Naive B cell (primary cell): ENCODE data around the gene OTUD1. TPM values are rescaled to one million over a fixed set of nuclear protein-coding genes. Genes with fewer than 3 reads are reported as not detected.

Source experiments
- ATAC-seq, 2 donors: fragments of 150-1000 bp; cut with Tn5 transposase; 2 replicates each; pipeline ENCODE4 v1.10.0; 2021; ENCODE audit warnings: low read depth in 2 of 2, mild to moderate bottlenecking in 2 of 2, moderate library complexity in 2 of 2
- DNase-seq: peaks from one replicate; pipeline ENCODE4 v3.0.0; 2022
- H3K27ac Mint-ChIP-seq, 6 donors: one replicate each; pipeline ENCODE4 v1.8.0; 2020 to 2022; ENCODE audit warnings: mild to moderate bottlenecking in 6 of 6, mixed read lengths in 6 of 6, moderate library complexity in 5 of 6, inconsistent platforms in 2 of 6
- H3K27me3 Mint-ChIP-seq, 3 donors: one replicate each; pipeline ENCODE4 v1.8.0; 2021 to 2022; ENCODE audit warnings: mixed read lengths in 3 of 3, mild to moderate bottlenecking in 1 of 3
- H3K36me3 Mint-ChIP-seq, 2 donors: one replicate each; pipeline ENCODE4 v1.8.0; 2020 to 2022; ENCODE audit warnings: mixed read lengths in 2 of 2, inconsistent platforms in 1 of 2, mild to moderate bottlenecking in 1 of 2
- H3K4me1 Mint-ChIP-seq, 3 donors: one replicate each; pipeline ENCODE4 v1.8.0; 2020 to 2022; ENCODE audit warnings: mixed read lengths in 3 of 3, inconsistent platforms in 1 of 3, mild to moderate bottlenecking in 1 of 3, moderate library complexity in 1 of 3
- H3K4me3 Mint-ChIP-seq, 8 donors: one replicate each; pipeline ENCODE4 v1.8.0; 2020 to 2022; ENCODE audit warnings: mild to moderate bottlenecking in 8 of 8, mixed read lengths in 8 of 8, moderate library complexity in 8 of 8, inconsistent platforms in 2 of 8
- H3K9me3 Mint-ChIP-seq, 7 donors: one replicate each; pipeline ENCODE4 v1.8.0; 2020 to 2022; ENCODE audit warnings: mixed read lengths in 7 of 7, mild to moderate bottlenecking in 5 of 7, inconsistent platforms in 2 of 7, moderate library complexity in 1 of 7
- polyA plus RNA-seq, 6 donors: library from polyadenylated mRNA; unstranded; fragments of 300-500 nt; fragmentation: Illumina TruSeq; gene quantifications; one replicate each; pipeline ENCODE4 v1.2.3, GENCODE V29; 2021; ENCODE audit warnings: low read depth in 6 of 6

Gene OTUD1
- polyA plus RNA-seq, 6 donors from 2014 or later = 31.7 to 82.8 (median 59.0) TPM

GRCh38 chr10:23408330-23408976, 30.4 kb upstream of the OTUD1 start:
- peaks cover 0 to 4% (median 0%) of the 10 kb centered on the region in 3 donors for H3K27me3 Mint-ChIP-seq
- no peak overlapping the region for H3K4me3 Mint-ChIP-seq
- no peak for ATAC-seq
- H3K36me3 Mint-ChIP-seq = no peaks in the 10 kb centered on the region
- no peak for DNase-seq
- no peak overlapping the region for H3K27ac Mint-ChIP-seq
- H3K4me1 Mint-ChIP-seq = peaks cover 4 to 12% (median 6%) of the 10 kb centered on the region in 3 donors
- H3K9me3 Mint-ChIP-seq = no peaks in the 10 kb centered on the region

GRCh38 chr10:23412223-23412622, 26.7 kb upstream of the OTUD1 start:
- DNase-seq (no peak), ATAC-seq (no peak)
- H3K4me1 Mint-ChIP-seq = peaks cover 13 to 28% (median 19%) of the 10 kb centered on the region in 3 donors
- H3K27ac Mint-ChIP-seq = peak overlapping the region in 2 of 6 donors; percentile 39 to 89
- H3K4me3 Mint-ChIP-seq = no peak overlapping the region
- H3K9me3 Mint-ChIP-seq = no peaks in the 10 kb centered on the region
- H3K27me3 Mint-ChIP-seq = peaks cover 0 to 4% (median 0%) of the 10 kb centered on the region in 3 donors
- H3K36me3 Mint-ChIP-seq = no peaks in the 10 kb centered on the region

- H3K36me3 Mint-ChIP-seq = no peaks in the 10 kb centered on the region
- H3K9me3 Mint-ChIP-seq = no peaks in the 10 kb centered on the region
- H3K27me3 Mint-ChIP-seq = peaks cover 0 to 4% (median 0%) of the 10 kb centered on the region in 3 donors
- H3K27ac Mint-ChIP-seq = peak overlapping the region in 5 of 6 donors; percentile 1 to 90 (median 38)
- H3K4me1 Mint-ChIP-seq = peaks cover 13 to 28% (median 19%) of the 10 kb centered on the region in 3 donors
- ATAC-seq (peak; percentile 90 to 92), DNase-seq (peak; percentile 37)
- H3K4me3 Mint-ChIP-seq = peak overlapping the region in 2 of 8 donors; percentile 14 to 74
These were observed 25.2 kb upstream of the OTUD1 start for GRCh38 chr10:23413629-23414089.

GRCh38 chr10:23414658-23415057, 24.2 kb upstream of the OTUD1 start:
- Mint-ChIP-seq H3K9me3 (no peaks in the 10 kb centered on the region), H3K4me3 (peak overlapping the region in 2 of 8 donors; percentile 38 to 66), H3K4me1 (peaks cover 13 to 28% (median 19%) of the 10 kb centered on the region in 3 donors), H3K27ac (peak overlapping the region in 2 of 6 donors; percentile 1 to 26), H3K36me3 (no peaks in the 10 kb centered on the region), H3K27me3 (peaks cover 0 to 4% (median 0%) of the 10 kb centered on the region in 3 donors)
- ATAC-seq (no peak), DNase-seq (no peak)

GRCh38 chr10:23417254-23417653, 21.6 kb upstream of the OTUD1 start:
- H3K36me3 Mint-ChIP-seq = no peaks in the 10 kb centered on the region
- no peak overlapping the region for H3K27ac Mint-ChIP-seq
- H3K4me3 Mint-ChIP-seq = no peak overlapping the region
- ATAC-seq (no peak), DNase-seq (no peak)
- no peaks in the 10 kb centered on the region for H3K9me3 Mint-ChIP-seq
- H3K4me1 Mint-ChIP-seq = peaks cover 13 to 27% (median 19%) of the 10 kb centered on the region in 3 donors
- H3K27me3 Mint-ChIP-seq = peaks cover 0 to 10% (median 0%) of the 10 kb centered on the region in 3 donors

GRCh38 chr10:23418051-23418681, 20.7 kb upstream of the OTUD1 start:
- Mint-ChIP-seq H3K36me3 (peaks cover 0 to 8% of the 10 kb centered on the region in 2 donors), H3K4me3 (no peak overlapping the region), H3K27ac (no peak overlapping the region), H3K27me3 (peaks cover 0 to 10% (median 8%) of the 10 kb centered on the region in 3 donors), H3K9me3 (no peaks in the 10 kb centered on the region), H3K4me1 (peaks cover 9 to 18% (median 14%) of the 10 kb centered on the region in 3 donors)
- ATAC-seq (no peak), DNase-seq (no peak)

GRCh38 chr10:23419201-23419600, 19.7 kb upstream of the OTUD1 start:
- H3K4me3 Mint-ChIP-seq = no peak overlapping the region
- H3K4me1 Mint-ChIP-seq = peaks cover 5 to 8% (median 6%) of the 10 kb centered on the region in 3 donors
- no peak for ATAC-seq
- peaks cover 0 to 10% (median 9%) of the 10 kb centered on the region in 3 donors for H3K27me3 Mint-ChIP-seq
- H3K36me3 Mint-ChIP-seq = peaks cover 0 to 8% of the 10 kb centered on the region in 2 donors
- DNase-seq = no peak
- no peak overlapping the region for H3K27ac Mint-ChIP-seq
- H3K9me3 Mint-ChIP-seq = no peaks in the 10 kb centered on the region

GRCh38 chr10:23419655-23420329, 19.1 kb upstream of the OTUD1 start:
- ATAC-seq (no peak), DNase-seq (no peak)
- Mint-ChIP-seq H3K27me3 (peaks cover under 1 to 12% (median 10%) of the 10 kb centered on the region in 3 donors), H3K4me1 (peaks cover 0 to 2% (median under 1%) of the 10 kb centered on the region in 3 donors), H3K9me3 (peaks cover 0 to 1% (median 0%) of the 10 kb centered on the region in 7 donors), H3K36me3 (peaks cover 0 to 8% of the 10 kb centered on the region in 2 donors), H3K27ac (no peak overlapping the region), H3K4me3 (no peak overlapping the region)

- no peak overlapping the region for H3K27ac Mint-ChIP-seq
- ATAC-seq (no peak), DNase-seq (no peak)
- H3K27me3 Mint-ChIP-seq = peaks cover 5 to 18% (median 10%) of the 10 kb centered on the region in 3 donors
- no peak overlapping the region for H3K4me3 Mint-ChIP-seq
- H3K4me1 Mint-ChIP-seq = no peaks in the 10 kb centered on the region
- peaks cover 0 to 8% of the 10 kb centered on the region in 2 donors for H3K36me3 Mint-ChIP-seq
- peaks cover 0 to 10% (median 0%) of the 10 kb centered on the region in 7 donors for H3K9me3 Mint-ChIP-seq
These were observed 17.5 kb upstream of the OTUD1 start for GRCh38 chr10:23421397-23421796.

- ATAC-seq = no peak
- peaks cover 0 to 10% (median 0%) of the 10 kb centered on the region in 7 donors for H3K9me3 Mint-ChIP-seq
- H3K36me3 Mint-ChIP-seq = peaks cover 0 to 8% of the 10 kb centered on the region in 2 donors
- no peaks in the 10 kb centered on the region for H3K4me1 Mint-ChIP-seq
- no peak for DNase-seq
- peaks cover 9 to 23% (median 15%) of the 10 kb centered on the region in 3 donors for H3K27me3 Mint-ChIP-seq
- no peak overlapping the region for H3K4me3 Mint-ChIP-seq
- no peak overlapping the region for H3K27ac Mint-ChIP-seq
These were observed 16.9 kb upstream of the OTUD1 start for GRCh38 chr10:23422003-23422411.

- ATAC-seq = no peak
These were observed 6.7 kb upstream of the OTUD1 start for GRCh38 chr10:23432166-23432565.

GRCh38 chr10:23432639-23433038, 6.2 kb upstream of the OTUD1 start:
- Mint-ChIP-seq H3K27ac (peak overlapping the region in 1 of 6 donors; percentile 58), H3K36me3 (no peaks in the 10 kb centered on the region), H3K4me3 (no peak overlapping the region), H3K9me3 (peaks cover 0 to 4% (median 0%) of the 10 kb centered on the region in 7 donors), H3K27me3 (peaks cover 0 to 8% (median 6%) of the 10 kb centered on the region in 3 donors), H3K4me1 (peaks cover 7 to 29% (median 13%) of the 10 kb centered on the region in 3 donors)
- no peak for DNase-seq
- ATAC-seq = no peak

More at GRCh38 chr10:23432166-23432565, 6.7 kb upstream of the OTUD1 start:
- peaks cover 0 to 4% (median 0%) of the 10 kb centered on the region in 7 donors for H3K9me3 Mint-ChIP-seq
- H3K27ac Mint-ChIP-seq = peak overlapping the region in 1 of 6 donors; percentile 63
- H3K27me3 Mint-ChIP-seq = peaks cover under 1 to 10% (median 7%) of the 10 kb centered on the region in 3 donors
- DNase-seq = no peak
- H3K4me3 Mint-ChIP-seq = peak overlapping the region in 1 of 8 donors; percentile 21
- H3K36me3 Mint-ChIP-seq = no peaks in the 10 kb centered on the region
- H3K4me1 Mint-ChIP-seq = peaks cover 7 to 26% (median 13%) of the 10 kb centered on the region in 3 donors

- no peaks in the 10 kb centered on the region for H3K27me3 Mint-ChIP-seq
- H3K9me3 Mint-ChIP-seq = peaks cover 0 to 4% (median 0%) of the 10 kb centered on the region in 7 donors
- peak overlapping the region; percentile 28 to 98 (median 74) for H3K27ac Mint-ChIP-seq
- peaks cover 7 to 38% (median 21%) of the 10 kb centered on the region in 3 donors for H3K4me1 Mint-ChIP-seq
- peak; percentile 55 for DNase-seq
- H3K36me3 Mint-ChIP-seq = no peaks in the 10 kb centered on the region
- ATAC-seq = peak; percentile 46 to 63
- H3K4me3 Mint-ChIP-seq = peak overlapping the region in 1 of 8 donors; percentile 40
These were observed 5.2 kb upstream of the OTUD1 start for GRCh38 chr10:23433701-23434100.
